MM.1S (cell line): ENCODE results near the gene FAAP100.

Source experiments
- EZH2phosphoT487 ChIP-seq: fragments of 300-600 bp; sonication (generic); IDR thresholded peaks from 2 replicates; pipeline ENCODE4 v1.6.1; 2018; ENCODE audit warnings: antibody characterized with exemption, low read length
- TF ChIP-seq, protein P1 (sequence below): fragments of 300-600 bp; sonication (generic); IDR thresholded peaks from 2 replicates; pipeline ENCODE4 v1.5.1; 2016; ENCODE audit warnings: antibody characterized with exemption, low read length, mixed read lengths

DNA sequence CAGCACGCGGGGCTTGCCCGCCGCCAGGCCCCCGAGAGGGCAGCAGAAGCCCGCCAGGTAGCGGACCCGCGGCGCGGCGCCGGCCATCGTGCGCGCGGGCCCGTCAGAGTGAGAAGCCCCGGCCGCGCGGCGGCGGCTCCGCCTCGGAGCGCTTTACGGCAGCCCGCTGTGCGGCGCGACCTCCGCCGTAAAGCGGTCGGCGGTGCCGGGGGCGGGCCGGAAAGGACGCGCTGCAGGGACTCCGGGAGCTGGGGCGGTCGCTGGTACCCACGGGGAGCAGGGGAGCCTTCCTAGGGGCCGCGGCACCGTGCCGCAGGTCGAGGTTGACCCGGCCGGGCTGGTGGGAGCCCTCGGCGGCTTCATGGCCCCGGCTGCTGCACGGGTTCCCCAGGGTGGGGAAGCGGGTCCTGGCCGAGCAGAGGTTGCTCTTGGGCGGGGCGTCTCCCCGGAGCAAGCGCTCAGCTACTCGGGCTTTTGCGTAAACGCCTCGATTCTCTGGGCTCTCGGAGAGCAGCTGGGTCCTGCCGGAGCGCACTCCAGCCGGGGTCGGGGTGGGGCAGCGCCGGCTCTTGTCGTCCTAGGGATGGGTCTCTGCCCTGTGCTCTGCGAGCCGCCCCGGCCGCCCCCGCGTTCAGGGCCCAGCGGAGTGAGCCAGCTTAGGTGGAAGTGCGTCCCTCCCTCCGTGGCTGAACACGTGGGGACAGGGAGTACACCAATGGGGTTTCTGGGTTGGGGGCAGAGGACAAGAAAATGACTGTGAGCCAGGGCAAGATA, at the start of gene FAAP100:
- TF ChIP-seq, protein P1, sequence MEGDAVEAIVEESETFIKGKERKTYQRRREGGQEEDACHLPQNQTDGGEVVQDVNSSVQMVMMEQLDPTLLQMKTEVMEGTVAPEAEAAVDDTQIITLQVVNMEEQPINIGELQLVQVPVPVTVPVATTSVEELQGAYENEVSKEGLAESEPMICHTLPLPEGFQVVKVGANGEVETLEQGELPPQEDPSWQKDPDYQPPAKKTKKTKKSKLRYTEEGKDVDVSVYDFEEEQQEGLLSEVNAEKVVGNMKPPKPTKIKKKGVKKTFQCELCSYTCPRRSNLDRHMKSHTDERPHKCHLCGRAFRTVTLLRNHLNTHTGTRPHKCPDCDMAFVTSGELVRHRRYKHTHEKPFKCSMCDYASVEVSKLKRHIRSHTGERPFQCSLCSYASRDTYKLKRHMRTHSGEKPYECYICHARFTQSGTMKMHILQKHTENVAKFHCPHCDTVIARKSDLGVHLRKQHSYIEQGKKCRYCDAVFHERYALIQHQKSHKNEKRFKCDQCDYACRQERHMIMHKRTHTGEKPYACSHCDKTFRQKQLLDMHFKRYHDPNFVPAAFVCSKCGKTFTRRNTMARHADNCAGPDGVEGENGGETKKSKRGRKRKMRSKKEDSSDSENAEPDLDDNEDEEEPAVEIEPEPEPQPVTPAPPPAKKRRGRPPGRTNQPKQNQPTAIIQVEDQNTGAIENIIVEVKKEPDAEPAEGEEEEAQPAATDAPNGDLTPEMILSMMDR, result no peak
- TF ChIP-seq EZH2phosphoT487, result no peak
